CD14-positive monocyte (primary cell): ENCODE data around the gene KIT. TPM values are rescaled to one million over a fixed set of nuclear protein-coding genes. Genes with fewer than 3 reads are reported as not detected.

Experiments
- DNase-seq, 3 donors: peaks; one replicate each; pipeline ENCODE4 v3.0.0-alpha.2; 2011 to 2022
- H2AFZ ChIP-seq: 2 replicates; pipeline ENCODE4 v1.6.0; 2012; ENCODE audit warnings: mild to moderate bottlenecking, low read depth, low read length, inconsistent platforms; ENCODE audit not compliant: insufficient read depth, poor library complexity, severe bottlenecking
- H3K27ac ChIP-seq, 2 donors: 1 replicate in 1 of 2; 2 replicates in 1 of 2; pipeline ENCODE4 v1.5.1; 2012 to 2013; ENCODE audit warnings: low read length in 2 of 2, control low read depth in 1 of 2, inconsistent platforms in 1 of 2, low read depth in 1 of 2, mild to moderate bottlenecking in 1 of 2
- H3K27me3 ChIP-seq, 2 donors: one replicate each; pipeline versions ENCODE4 v1.6.0 to v1.6.1; 2011 to 2013; ENCODE audit warnings: low read length in 2 of 2; ENCODE audit not compliant: control insufficient read depth in 2 of 2, insufficient read depth in 2 of 2
- H3K36me3 ChIP-seq, 2 donors: replicated peaks in 1 of 2; 1 replicate in 1 of 2; 2 replicates in 1 of 2; pipeline versions ENCODE4 v1.5.1 to v1.6.1; 2012 to 2013; ENCODE audit warnings: low read length in 2 of 2, control low read depth in 1 of 2, inconsistent platforms in 1 of 2, mild to moderate bottlenecking in 1 of 2; ENCODE audit not compliant: insufficient read depth in 2 of 2, control insufficient read depth in 1 of 2
- H3K4me1 ChIP-seq, 2 donors: 1 replicate in 1 of 2; 2 replicates in 1 of 2; pipeline versions ENCODE4 v1.5.1 to v1.6.1; 2012 to 2013; ENCODE audit warnings: low read length in 2 of 2, control low read depth in 1 of 2, inconsistent platforms in 1 of 2, mild to moderate bottlenecking in 1 of 2, moderate library complexity in 1 of 2; ENCODE audit not compliant: insufficient read depth in 2 of 2, control insufficient read depth in 1 of 2
- H3K4me2 ChIP-seq: replicated peaks from 2 replicates; pipeline ENCODE3; 2012; ENCODE audit warnings: low read length, moderate library complexity, mild to moderate bottlenecking; ENCODE audit not compliant: poor library complexity, severe bottlenecking; ENCODE audit errors: extremely low read depth
- H3K4me3 ChIP-seq, 3 experiments: fragments of 200-600 bp in 1 of 3; sonication (generic) in 1 of 3; replicated peaks in 1 of 3; 1 replicate in 2 of 3; 2 replicates in 1 of 3; pipeline ENCODE4 v1.5.1; 2011 to 2013; ENCODE audit warnings: low read length in 3 of 3, mild to moderate bottlenecking in 3 of 3, control low read depth in 2 of 3, low read depth in 2 of 3, inconsistent platforms in 1 of 3, moderate library complexity in 1 of 3
- H3K79me2 ChIP-seq: 2 replicates; pipeline ENCODE4 v1.6.0; 2012; ENCODE audit warnings: mild to moderate bottlenecking, control low read depth, inconsistent platforms, low read length, moderate library complexity; ENCODE audit not compliant: insufficient read depth
- H3K9ac ChIP-seq: 2 replicates; pipeline ENCODE4 v1.6.0; 2017; ENCODE audit warnings: low read length, mild to moderate bottlenecking; ENCODE audit not compliant: insufficient read depth, poor library complexity, severe bottlenecking
- H3K9me3 ChIP-seq, 2 donors: replicated peaks in 1 of 2; 1 replicate in 1 of 2; 2 replicates in 1 of 2; pipeline versions ENCODE4 v1.5.1 to v1.6.1; 2012 to 2013; ENCODE audit warnings: low read length in 2 of 2, control low read depth in 1 of 2; ENCODE audit not compliant: control insufficient read depth in 1 of 2, insufficient read depth in 1 of 2
- H4K20me1 ChIP-seq: 2 replicates; pipeline ENCODE4 v1.6.0; 2012; ENCODE audit warnings: mild to moderate bottlenecking, low read length, control low read depth, moderate library complexity; ENCODE audit not compliant: insufficient read depth
- H3K27ac Mint-ChIP-seq, 7 donors: one replicate each; pipeline ENCODE4 v1.8.0; 2020; ENCODE audit warnings: mild to moderate bottlenecking in 7 of 7, mixed read lengths in 7 of 7, moderate library complexity in 6 of 7, inconsistent platforms in 2 of 7
- H3K27me3 Mint-ChIP-seq, 3 donors: one replicate each; pipeline ENCODE4 v1.8.0; 2021 to 2022; ENCODE audit warnings: low read depth in 3 of 3, mild to moderate bottlenecking in 3 of 3, mixed read lengths in 3 of 3, moderate library complexity in 3 of 3, inconsistent platforms in 1 of 3
- H3K36me3 Mint-ChIP-seq, 2 donors: one replicate each; pipeline ENCODE4 v1.8.0; 2020; ENCODE audit warnings: mixed read lengths in 2 of 2, inconsistent platforms in 1 of 2, mild to moderate bottlenecking in 1 of 2
- H3K4me1 Mint-ChIP-seq: one replicate; pipeline ENCODE4 v1.8.0; 2020; ENCODE audit warnings: mild to moderate bottlenecking, mixed read lengths
- H3K4me3 Mint-ChIP-seq, 2 donors: one replicate each; pipeline ENCODE4 v1.8.0; 2020; ENCODE audit warnings: mild to moderate bottlenecking in 2 of 2, mixed read lengths in 2 of 2, moderate library complexity in 1 of 2
- H3K9me3 Mint-ChIP-seq, 7 donors: one replicate each; pipeline ENCODE4 v1.8.0; 2020 to 2022; ENCODE audit warnings: mixed read lengths in 7 of 7, mild to moderate bottlenecking in 6 of 7, moderate library complexity in 6 of 7, inconsistent platforms in 2 of 7
- WGBS: methylation state at CpG from one replicate; pipeline ENCODE4 v1.1.5; 2013; ENCODE audit warnings: missing lambda C conversion rate; ENCODE audit not compliant: insufficient coverage; 5-methylcytosine and 5-hydroxymethylcytosine counted together
- intact Hi-C, 2 donors: fragments of 100-400 bp; cut with micrococcal nuclease; formaldehyde crosslinking; loops; one replicate each; pipeline versions ENCODE4 v1.15.0 to v1.15.1; 2023
- polyA plus RNA-seq, 3 donors: library from polyadenylated mRNA; depleted of rRNA in 1 of 3; unstranded in 2 of 3; stranded (reverse) in 1 of 3; fragments of 300-500 nt in 2 of 3; fragments of >200 nt in 1 of 3; fragmentation: Illumina TruSeq in 2 of 3; gene quantifications; 1 replicate in 2 of 3; 2 replicates in 1 of 3; pipeline ENCODE4 v1.2.3, GENCODE V29; 2012 to 2021
- TF ChIP-seq, protein P1 (sequence below): fragments of 200-600 bp; IDR thresholded peaks from one replicate; pipeline ENCODE4 v1.8.0; 2022; ENCODE audit warnings: antibody characterized with exemption, mild to moderate bottlenecking

KIT gene
- polyA plus RNA-seq, 3 donors, result not detected

DNA sequence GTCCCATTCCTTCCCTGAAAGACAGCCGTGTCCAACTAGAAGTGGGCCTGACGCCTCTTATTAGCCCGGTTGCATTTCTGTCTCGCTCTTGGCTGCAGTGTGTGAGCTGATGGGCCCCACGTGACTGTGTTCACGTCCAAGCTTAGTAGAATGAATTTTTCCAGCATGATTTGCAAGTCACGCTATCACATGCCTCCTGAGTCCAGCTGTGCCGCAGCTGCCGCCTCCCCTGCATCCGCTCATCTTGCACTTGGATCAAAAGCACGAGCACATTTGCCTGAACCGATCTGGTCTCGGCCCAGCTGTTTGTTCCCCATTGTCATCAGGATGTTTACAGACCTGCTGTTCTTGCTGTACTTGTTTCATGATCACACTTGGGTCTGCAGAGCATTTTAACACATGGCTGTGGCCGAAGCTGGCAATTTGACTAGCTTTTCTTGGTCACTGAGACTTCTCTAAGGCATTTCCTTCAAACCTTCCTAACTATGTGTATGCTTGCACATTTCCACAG lies 126.5 kb downstream of the KIT start:
- no peak overlapping the region for H3K27ac ChIP-seq
- peak overlapping the region; percentile 14 to 77 for H3K4me3 Mint-ChIP-seq
- no peaks in the 10 kb centered on the region for H3K79me2 ChIP-seq
- peak in 1 of 3 donors; percentile 6 for DNase-seq
- H3K36me3 ChIP-seq, result no peaks in the 10 kb centered on the region
- H3K4me1 ChIP-seq, result peaks cover 0 to 18% of the 10 kb centered on the region in 2 donors
- no peak overlapping the region for H3K4me3 ChIP-seq
- no peak overlapping the region for H3K9ac ChIP-seq
- TF ChIP-seq, protein P1, sequence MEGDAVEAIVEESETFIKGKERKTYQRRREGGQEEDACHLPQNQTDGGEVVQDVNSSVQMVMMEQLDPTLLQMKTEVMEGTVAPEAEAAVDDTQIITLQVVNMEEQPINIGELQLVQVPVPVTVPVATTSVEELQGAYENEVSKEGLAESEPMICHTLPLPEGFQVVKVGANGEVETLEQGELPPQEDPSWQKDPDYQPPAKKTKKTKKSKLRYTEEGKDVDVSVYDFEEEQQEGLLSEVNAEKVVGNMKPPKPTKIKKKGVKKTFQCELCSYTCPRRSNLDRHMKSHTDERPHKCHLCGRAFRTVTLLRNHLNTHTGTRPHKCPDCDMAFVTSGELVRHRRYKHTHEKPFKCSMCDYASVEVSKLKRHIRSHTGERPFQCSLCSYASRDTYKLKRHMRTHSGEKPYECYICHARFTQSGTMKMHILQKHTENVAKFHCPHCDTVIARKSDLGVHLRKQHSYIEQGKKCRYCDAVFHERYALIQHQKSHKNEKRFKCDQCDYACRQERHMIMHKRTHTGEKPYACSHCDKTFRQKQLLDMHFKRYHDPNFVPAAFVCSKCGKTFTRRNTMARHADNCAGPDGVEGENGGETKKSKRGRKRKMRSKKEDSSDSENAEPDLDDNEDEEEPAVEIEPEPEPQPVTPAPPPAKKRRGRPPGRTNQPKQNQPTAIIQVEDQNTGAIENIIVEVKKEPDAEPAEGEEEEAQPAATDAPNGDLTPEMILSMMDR, result no peak
- intact Hi-C loops, result no loop called here
- H4K20me1 ChIP-seq, result no peaks in the 10 kb centered on the region
- H3K4me1 Mint-ChIP-seq, result peaks cover 28% of the 10 kb centered on the region
- H3K27me3 ChIP-seq, result no peaks in the 10 kb centered on the region
- no peaks in the 10 kb centered on the region for H3K9me3 ChIP-seq
- no peak overlapping the region for H3K4me2 ChIP-seq
- H3K27me3 Mint-ChIP-seq, result peaks cover 0 to 1% (median 0%) of the 10 kb centered on the region in 3 donors
- H3K36me3 Mint-ChIP-seq, result no peaks in the 10 kb centered on the region
- 47% methylated on average over 13 of the region's 14 CpGs for WGBS
- H3K9me3 Mint-ChIP-seq, result no peaks in the 10 kb centered on the region
- H3K27ac Mint-ChIP-seq, result peak overlapping the region in 2 of 7 donors; percentile 10 to 76
- peak overlapping the region; percentile 52 for H2AFZ ChIP-seq
